Loucy (cell line): Measurements from ENCODE around the gene UBR1.

ENCODE experiments used
- CTCF ChIP-seq: fragments of 200-600 bp; sonication (generic); conservative IDR thresholded peaks from 2 replicates; pipeline ENCODE4 v1.5.1; 2014; ENCODE audit warnings: mild to moderate bottlenecking, antibody characterized with exemption, low read length
- EZH2phosphoT487 ChIP-seq: fragments of 200-600 bp; IDR thresholded peaks from 2 replicates; pipeline ENCODE4 v1.6.1; 2018; ENCODE audit warnings: antibody characterized with exemption, mild to moderate bottlenecking, moderate library complexity, borderline replicate concordance

- no peak for TF ChIP-seq CTCF
- no peak for TF ChIP-seq EZH2phosphoT487
Observed at GRCh38 chr15:42933886-42934667, 171.8 kb downstream of the UBR1 start.
